SH-SY5Y (cell line): Measurements from ENCODE around the gene HBA1.

Experiments
- GATA2 ChIP-seq: IDR thresholded peaks from 2 replicates; pipeline ENCODE4 v1.6.1; 2011; ENCODE audit warnings: mild to moderate bottlenecking, low read depth, low read length
- GATA3 ChIP-seq: IDR thresholded peaks from 2 replicates; pipeline ENCODE4 v1.6.1; 2011; ENCODE audit warnings: low read depth, mild to moderate bottlenecking, low read length, moderate library complexity

DNA sequence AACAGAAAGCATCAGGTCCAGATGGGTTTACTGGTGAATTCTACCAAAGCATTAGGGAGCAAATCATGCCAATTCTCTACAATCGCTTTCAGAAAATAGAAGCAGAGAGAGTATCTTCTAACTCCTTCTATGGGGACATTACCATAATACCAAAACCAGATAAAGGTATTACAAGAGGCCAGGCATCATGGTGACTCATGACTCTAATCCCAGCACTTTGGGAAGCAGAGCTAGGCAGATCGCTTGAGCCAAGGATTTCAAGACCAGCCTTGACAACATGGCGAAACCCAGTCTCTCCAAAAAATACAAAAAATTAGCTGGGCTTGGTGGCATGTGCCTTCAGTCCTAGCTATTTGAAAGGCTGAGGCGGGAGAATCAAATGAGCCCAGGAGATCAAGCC, 26.8 kb downstream of the HBA1 start:
- TF ChIP-seq GATA2 (no peak), GATA3 (no peak)
